ENCODE results near the gene EIF4G3.
"Not testable (repeated sequence)": the region's sequence is repeated elsewhere in the genome, so short reads cannot be mapped to it uniquely, and the experiment has no call there.

Gene EIF4G3

DNA sequence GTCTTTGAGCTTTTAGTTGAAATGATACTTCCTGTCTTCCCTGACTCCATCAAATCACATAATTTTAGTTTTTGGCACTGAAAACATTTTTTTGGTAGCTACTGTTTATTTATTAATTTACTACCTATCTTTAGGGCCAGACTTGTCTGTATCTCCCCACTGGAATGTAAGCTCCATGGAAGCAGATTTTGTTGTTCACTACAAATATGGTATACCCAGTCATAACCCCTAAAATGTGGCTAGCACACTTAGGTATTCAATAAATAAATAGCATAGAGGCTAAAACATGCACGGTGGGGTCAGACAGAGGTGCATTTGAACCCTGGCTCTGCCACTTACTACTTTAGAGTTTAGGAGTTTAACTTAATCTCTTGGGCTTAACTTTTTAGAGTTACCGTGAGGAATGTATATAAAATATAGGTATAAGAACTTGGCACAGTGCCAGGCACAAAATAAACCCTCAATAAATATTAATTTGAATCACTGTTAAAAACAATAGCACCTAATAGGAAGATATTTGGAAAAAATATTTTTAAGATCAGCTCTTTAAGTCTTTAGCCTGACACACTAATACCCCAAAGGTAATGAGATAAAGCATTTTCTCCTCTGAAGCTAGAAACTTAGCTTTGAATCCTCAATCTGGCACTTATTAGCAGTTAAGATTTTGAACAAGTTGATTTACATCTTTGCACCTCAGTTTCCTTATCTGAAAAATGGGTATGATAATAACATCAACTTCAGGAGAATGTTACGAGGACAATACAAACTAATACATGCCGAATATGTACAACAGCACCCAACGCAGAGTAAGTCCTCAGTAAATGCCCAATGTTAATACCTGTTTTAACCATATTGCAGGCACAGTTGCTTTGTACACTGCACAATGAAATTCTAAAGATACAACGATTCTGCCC is 330.0 kb downstream of the EIF4G3 start:
- in situ Hi-C loops (cut with MboI; ENCODE audit: low sequenced_read_pairs), result no loop called here

DNA sequence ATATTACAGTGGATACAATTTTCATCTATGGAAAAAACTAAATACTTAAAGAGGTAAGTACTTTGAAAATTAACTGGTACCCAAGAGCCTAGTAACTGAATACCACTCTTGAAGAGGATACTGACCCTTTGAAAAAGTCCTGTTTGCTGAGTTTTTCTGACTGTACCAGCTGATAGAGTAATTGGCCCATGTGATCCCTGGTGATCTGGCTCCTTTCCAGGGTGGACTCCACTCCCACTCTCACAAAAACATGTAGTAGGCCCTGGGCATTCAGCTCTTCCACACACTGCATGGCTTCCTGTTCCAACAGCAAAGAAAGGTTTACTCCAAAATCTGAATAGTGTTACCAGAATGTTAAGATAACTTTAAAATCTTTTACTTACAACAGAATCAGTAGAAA is 336.0 kb downstream of the EIF4G3 start:
- in situ Hi-C loops (cut with MboI; ENCODE audit: low sequenced_read_pairs), result no loop called here

DNA sequence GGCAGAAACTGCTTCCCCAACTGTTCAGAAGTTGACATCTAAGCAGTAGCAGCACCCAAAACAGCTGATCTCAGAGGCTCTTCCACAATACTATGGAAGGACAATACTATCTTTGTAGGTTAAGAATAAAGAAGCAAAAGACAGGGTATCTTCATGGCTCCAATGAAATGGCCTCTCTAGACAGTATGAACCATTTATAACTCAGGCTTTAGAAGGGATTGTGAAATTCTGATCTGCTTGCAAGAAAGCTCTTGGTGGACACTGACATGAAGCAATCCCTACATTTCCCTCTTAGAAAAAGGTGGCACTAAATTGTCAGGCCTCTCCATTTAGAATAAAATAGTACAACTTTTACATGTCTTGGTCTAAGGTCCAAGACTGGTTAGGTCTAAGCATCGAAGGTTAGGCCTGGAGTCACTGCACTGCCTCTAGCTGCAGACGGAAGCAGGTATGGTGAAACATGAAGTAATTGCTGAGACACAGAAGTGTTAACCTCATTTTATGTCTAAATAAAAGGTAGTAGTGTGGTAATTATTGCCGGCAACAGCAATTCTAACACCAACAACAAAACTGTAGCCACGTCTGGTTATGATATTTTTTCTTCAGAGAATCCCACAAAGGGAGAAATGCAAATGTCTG is 339.0 kb downstream of the EIF4G3 start:
- in situ Hi-C loops (cut with MboI; ENCODE audit: low sequenced_read_pairs), result no loop called here

DNA sequence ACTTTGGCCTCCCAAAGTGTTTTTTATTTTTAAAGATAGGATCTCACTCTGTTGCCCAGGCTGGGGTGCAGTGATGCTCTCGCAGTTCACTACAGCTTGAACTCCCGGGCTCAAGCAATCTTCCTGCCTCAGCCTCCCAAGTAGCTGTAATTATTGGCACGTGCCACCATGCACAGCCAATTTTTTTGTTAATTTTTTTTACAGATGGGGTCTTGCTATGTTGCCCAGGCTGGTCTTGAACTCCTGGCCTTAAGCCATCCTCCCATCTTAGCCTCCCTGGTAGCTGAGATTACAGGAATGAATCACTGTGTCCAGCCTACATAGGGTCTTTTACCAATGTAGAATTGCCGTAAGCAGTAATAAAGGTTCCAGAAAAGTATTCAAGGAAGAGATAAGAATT is 340.5 kb downstream of the EIF4G3 start:
- in situ Hi-C loops (cut with MboI; ENCODE audit: low sequenced_read_pairs), result no loop called here

DNA sequence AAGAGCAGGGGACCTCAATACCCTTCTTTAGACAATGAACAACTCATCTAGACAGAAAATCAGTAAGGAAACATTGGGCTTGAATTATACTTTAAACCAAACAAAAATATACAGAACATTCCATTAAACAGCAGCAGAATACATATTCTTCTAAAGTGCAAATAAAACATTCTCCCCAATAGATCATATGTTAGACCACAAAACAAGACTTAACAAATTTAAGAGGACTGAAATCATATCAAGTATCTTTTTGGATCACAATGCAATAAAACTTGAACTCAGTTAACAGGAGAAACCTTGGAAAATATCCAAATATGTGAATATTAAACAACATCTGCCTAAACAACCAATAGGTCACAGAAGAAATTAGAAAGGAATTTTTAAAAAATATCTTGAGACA is 341.9 kb downstream of the EIF4G3 start:
- in situ Hi-C loops (cut with MboI; ENCODE audit: low sequenced_read_pairs), result no loop called here

DNA sequence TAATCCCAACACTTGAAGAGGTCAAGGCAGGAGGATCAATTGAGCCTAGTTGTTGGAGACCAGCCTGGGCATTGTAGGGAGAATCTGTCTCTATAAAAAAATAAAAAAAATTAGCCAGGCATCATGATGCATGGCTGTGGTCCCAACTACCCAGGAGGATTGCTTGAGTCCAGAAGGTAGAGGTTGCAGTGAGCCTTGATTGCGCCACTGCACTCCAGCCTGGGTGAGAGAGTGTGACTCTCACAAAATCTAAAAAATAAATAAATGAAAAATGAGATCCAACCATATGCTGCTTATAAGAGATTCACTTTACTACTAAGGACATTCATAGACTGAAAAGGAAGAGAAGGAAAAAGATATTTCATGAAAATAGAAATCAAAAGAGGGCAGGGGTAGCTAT is 342.5 kb downstream of the EIF4G3 start:
- in situ Hi-C loops (cut with MboI; ENCODE audit: low sequenced_read_pairs), result no loop called here

DNA sequence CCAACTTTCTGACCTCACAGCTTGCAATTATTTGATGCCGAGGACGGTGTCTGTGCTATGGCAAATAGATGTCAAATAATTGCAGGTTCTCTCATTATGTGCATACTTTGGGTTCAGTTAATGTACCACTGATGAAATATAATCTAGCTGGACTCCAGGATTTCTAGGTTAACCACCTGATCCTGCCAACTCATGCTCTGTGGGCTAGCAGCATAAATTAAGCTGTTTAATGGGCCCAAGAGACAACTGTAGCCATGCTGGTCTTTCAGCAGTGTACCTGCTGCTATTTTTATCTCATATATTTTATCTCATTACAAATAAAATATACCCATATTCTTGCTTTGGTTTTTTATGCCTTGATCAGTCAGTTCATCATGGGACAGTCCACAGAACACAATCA is 346.3 kb downstream of the EIF4G3 start:
- in situ Hi-C loops (cut with MboI; ENCODE audit: low sequenced_read_pairs), result no loop called here

DNA sequence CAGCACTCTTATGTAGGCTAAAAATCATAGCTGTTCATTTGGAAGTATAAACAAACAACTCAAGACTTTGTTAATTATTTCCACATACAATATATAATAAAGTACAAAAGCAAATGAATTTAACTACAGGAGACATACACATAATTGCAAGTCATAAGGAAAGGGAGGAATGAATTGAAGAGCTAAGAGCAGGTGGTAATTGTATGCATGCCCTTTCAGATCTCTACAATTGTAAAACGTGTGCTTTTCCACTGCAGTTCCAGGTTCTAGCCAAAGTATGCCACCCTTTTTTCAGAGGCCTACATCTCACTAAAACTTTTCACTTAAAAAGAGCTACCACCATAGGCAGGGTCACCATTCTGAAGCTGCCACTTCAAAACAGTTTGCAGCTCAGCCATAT is 346.8 kb downstream of the EIF4G3 start:
- in situ Hi-C loops (cut with MboI; ENCODE audit: low sequenced_read_pairs), result no loop called here

DNA sequence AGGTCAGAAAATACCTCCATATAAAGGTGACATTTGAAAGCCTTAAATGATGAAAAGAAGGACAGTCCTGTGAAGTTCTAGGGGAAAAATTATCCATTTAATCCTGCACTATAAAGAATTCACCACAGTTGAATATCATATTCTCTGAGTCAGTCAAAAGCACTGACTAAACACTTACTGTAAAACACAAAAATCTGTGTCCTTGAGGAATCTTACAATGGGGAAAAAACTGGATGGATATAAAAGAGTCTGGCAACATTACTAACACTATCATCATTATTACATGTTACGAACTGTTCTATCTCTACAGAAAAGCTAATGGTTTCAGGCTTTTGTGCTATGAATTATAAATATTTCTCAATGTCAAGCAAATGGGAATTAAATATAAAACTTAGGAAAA is 347.2 kb downstream of the EIF4G3 start:
- in situ Hi-C loops (cut with MboI; ENCODE audit: low sequenced_read_pairs), result no loop called here

DNA sequence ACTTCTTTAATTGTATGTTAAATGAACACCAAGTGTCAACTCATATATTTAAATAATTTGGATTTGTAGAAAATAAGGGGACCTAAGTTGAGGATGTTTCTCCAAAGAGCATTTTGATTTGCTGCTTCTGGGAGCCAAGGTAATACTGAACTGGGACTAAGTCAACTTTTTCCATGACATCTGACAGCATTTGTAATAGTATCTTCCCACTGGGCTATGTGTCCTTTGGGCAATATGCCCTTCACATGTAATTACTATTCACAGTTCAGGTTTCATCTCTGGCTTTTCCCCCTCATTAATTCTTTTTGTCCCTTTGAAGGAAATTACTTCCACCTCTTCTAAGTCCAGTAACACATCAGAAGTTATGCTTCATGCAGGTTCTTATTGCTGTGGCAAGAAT is 352.9 kb downstream of the EIF4G3 start:
- in situ Hi-C loops (cut with MboI; ENCODE audit: low sequenced_read_pairs), result no loop called here

DNA sequence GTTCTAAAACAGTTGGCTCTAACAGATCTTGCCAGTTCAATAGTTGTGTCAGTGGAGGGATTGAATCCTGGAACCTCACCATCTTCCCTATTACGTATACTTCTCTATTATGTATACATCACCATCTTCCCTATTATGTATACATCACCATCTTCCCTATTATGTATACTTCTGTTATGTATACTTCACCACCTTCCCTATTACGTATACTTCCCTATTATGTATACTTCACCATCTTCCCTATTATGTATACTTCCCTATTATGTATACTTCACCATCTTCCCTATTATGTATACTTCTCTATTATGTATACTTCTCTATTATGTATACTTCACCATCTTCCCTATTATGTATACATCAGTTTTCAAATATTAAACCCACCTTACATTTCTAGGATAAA is 355.2 kb downstream of the EIF4G3 start:
- in situ Hi-C loops (cut with MboI; ENCODE audit: low sequenced_read_pairs), result no loop called here

DNA sequence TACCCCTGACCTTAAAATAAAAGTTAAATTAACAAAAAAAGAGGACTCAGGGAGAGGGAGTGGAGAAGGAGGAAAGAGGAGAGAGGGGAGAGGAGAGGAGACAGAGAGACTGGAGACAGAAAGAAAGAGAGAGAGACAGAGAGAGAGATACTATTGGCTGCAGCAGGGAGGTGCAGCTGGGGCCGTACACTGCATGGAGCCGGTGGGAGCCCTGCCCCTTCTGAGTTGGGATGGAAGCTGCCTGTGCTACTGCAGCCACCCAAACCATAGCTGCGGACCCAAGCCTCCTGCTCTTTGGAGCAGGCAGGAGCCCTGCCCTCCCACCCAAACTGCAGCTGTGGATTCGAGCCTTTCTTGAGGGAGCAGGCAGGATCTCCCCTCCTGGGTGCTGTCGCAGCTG is 356.9 kb downstream of the EIF4G3 start:
- in situ Hi-C loops (cut with MboI; ENCODE audit: low sequenced_read_pairs), result no loop called here

DNA sequence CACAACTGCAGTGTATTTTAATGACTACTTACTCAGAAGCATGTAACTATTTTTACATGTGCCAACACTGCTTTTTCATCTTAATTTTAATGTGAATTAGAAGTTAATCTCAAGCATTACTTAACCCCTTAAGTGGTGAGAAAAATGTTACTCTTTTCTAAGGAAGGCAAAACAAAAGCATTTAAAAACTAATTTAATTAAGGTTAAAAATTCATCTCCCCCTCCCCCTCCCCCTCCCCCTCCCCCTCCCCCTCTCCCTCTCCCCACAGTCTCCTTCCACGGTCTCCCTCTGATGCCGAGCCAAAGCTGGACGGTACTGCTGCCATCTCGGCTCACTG is 362.2 kb downstream of the EIF4G3 start:
- in situ Hi-C loops (cut with MboI; ENCODE audit: low sequenced_read_pairs), result no loop called here

DNA sequence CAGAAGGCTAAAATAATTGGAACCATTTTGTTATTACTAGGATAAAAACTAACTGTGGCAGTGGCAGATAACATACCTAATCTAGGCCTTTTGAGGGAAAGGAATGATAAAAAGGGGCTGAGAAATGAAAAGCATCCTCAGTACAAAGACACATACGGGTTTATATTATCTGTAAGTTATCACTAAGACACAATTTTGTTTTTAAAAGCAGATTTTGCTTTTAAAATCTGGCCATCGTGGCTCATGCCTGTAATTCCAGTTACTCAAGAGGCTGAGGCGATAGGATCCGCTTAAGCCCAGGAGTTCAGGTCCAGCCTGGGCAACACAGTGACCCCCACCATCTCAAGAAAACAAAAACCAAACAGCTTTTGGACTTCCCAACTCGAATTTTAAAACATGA is 364.8 kb downstream of the EIF4G3 start:
- in situ Hi-C loops (cut with MboI; ENCODE audit: low sequenced_read_pairs), result no loop called here

DNA sequence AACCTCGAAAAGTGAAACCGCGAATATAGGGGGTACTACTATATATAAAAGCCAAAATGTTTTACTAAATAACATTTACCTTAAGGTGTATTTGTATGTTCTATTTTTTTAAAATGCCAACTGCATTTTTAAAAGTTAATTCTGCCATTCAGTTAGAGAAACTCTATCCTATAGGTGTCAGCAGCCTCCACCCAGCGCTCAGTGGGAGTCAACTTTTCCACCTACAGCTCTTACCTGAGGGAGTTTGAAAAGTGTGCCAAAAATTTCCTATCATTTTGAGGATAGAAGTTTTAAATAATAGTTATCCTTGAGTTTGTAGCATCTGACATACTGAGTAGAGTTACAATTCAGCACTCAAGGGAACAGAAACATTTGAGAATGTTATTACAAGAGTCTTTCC is 383.5 kb downstream of the EIF4G3 start:
- in situ Hi-C loops (cut with MboI; ENCODE audit: low sequenced_read_pairs), result no loop called here

DNA sequence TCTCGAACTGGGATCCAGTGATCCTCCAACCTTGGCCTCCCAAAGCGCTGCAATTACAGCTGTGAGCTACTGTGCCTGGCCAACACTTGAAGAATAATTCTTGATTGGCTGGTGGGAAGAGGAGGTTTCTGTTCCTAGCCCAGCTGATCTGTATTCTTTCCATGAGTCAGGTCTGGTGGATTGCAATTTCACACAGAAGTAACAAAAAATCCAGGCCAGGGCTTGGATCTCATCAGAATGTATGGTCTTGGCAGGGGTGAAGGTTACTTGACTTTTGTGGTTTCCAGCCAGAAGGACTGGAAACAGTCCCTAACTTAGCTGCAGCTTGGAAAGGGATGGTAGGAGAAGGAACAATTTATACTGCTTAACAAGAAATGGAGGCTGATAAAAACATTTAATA is 384.5 kb downstream of the EIF4G3 start:
- in situ Hi-C loops (cut with MboI; ENCODE audit: low sequenced_read_pairs), result no loop called here

DNA sequence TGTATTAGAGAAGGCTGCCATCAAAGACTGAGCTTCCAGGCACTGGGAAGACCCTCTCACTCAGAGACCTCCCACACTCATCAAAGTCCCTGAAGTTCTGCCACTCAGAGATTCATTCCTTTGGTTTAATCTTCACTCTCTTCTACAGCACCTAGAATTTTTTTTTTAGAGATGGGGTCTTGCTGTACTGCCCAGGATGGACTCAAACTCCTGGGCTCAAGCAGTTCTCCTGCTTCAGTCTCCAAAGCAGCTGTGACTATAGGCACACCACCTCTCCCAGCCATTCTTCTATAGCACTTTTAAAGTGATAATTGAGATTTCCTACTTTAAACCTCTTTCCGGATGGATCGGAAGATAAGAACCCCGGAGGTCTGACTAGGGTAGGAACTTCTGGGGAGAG is 385.9 kb downstream of the EIF4G3 start:
- in situ Hi-C loops (cut with MboI; ENCODE audit: low sequenced_read_pairs), result no loop called here

DNA sequence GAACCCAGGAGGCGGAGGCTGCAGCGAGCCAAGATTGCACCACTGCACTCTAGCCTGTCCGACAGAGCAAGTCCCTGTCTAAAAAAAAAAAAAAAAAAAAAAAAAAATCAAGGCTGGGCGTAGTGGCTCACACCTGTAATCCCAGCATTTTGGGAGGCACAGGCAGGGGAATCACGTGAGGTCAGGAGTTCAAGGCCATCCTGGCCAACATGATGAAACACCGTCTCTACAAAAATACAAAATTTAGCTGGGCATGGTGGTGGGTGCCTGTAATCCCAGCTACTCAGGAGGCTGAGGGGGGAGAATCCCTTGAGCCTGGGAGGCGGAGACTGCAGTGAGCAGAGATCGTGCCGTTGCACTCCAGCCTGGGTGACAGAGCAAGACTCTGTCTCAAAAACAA is 387.1 kb downstream of the EIF4G3 start:
- in situ Hi-C loops (cut with MboI; ENCODE audit: low sequenced_read_pairs), result not testable (repeated sequence)

DNA sequence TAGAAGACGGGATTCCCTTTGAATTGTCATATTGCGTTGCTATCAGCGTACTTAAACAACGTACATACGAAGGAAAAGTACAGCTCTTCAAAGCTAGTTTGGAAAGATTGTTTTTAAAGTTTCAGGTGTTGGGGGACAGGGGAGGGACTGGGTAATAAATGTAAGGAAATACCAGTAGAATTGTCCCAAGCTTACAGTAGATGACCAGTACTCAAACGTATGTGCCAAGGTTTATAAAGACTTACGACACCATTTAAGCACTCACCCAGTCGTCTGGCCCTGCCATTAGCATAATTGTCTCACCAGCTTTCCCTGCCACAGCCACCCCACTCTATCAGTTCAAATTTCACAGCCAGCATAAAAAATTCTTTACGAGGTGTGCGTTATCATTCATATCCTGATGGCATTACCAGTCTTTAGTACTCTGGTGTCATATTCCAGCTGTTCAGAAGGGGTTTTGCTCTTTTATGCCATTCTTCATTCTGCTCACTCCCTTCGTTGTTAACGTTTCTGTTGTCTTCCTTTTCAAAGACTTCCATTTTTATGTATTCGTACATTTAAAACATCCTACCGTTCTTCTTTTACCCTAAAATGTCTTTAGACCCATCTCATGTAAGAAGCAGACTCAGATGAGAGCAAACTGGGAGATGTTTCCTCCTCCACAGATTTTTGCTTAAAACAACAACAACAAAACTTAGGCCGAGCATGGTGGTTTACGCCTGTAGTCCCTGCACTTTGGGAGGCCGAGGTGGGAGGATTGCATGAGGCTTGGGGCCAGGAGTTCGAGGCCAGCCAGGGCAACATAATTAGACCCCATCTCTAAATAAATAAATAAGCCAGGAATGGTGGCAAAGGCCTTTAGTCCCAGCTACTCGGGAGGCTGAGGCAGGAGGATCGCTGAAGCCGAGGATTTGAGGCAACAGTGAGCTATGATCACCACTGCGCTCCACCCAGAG is 388.6 kb downstream of the EIF4G3 start:
- in situ Hi-C loops (cut with MboI; ENCODE audit: low sequenced_read_pairs), result no loop called here

DNA sequence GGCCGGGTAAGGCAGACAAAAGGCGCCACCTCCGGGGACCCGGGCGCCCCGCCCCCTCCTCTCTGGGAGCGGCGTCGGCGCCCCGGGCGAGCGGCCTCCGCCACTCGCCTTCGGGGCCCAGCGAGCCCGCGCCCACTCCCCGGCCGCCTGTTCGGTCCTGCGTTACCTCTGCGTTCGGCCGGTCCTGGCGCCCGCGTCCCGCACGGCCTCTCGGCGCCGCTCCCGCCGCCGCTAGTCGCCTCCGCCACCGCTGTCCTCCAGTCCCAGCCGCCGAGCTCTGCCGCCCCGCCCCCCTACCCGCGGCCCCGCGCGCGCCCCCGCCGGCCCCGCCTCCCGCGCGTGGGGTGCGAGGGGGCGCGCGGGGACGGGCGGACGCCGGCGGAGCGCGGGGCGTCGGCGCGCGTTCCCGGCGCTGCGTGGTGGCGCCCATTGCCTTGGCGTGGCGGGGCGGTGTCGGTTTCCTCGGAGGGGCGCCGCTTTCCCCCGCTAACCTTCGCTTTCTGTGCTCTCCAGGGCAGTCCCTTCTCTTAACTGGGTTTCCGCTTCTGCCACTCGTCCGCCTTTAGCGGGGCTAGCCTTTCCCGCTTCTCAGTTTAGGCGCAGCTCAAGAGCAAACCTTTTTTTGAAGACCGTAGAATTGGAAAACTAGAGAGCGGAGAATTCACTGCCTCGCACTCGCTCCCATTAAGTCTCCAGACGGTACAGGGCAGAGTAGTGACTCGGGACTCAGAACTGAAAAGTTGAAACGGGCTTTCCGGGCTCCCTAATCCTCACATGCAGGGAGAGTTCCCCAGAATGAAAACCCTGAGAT is 389.5 kb downstream of the EIF4G3 start, which contains the start of gene HP1BP3:
TSS of gene HP1BP3 (minus strand) at position 279 of the 811 bp plus-strand sequence. CDS start 6,867 bp downstream, outside the sequence.
- in situ Hi-C loops (cut with MboI; ENCODE audit: low sequenced_read_pairs), result no loop called here

All from HL-60/S4 treated with phorbol 12-myristate 13-acetate at 8.2 ng/mL for 4 days and 3 days (cell line).